ENCODE data around the gene NPY5R. TPM values are rescaled to one million over a fixed set of nuclear protein-coding genes. Genes with fewer than 3 reads are reported as not detected.

The NPY5R gene
- total RNA-seq, 2 experiments from 2014 or later, result not detected

- Mint-ChIP-seq H3K9me3 (no peaks in the 10 kb centered on the region), H3K4me3 (no peak overlapping the region), H3K27me3 (peaks cover 37% of the 10 kb centered on the region), H3K4me1 (ENCODE audit: low read depth) (no peaks in the 10 kb centered on the region), H3K27ac (no peak overlapping the region), H3K36me3 (ENCODE audit: low read depth) (no peaks in the 10 kb centered on the region)
- no peaks in the 10 kb centered on the region for H3K9me3 ChIP-seq (ENCODE audit: control insufficient read depth in 1 of 2, insufficient read depth in 1 of 2, low read length in 2 of 2)
- DNase-seq, result no peak
- POLR2A ChIA-PET, result no interaction called here
- no peak overlapping the region for H3K27ac ChIP-seq (ENCODE audit: low read depth in 1 of 2, low read length in 2 of 2)
- ATAC-seq (ENCODE audit: poor library complexity), result no peak
- H3K27me3 ChIP-seq (ENCODE audit: control insufficient read depth in 1 of 2, insufficient read depth in 2 of 2, low read length in 2 of 2), result peaks cover 5 to 6% of the 10 kb centered on the region in 2 experiments
- TF ChIP-seq CTCF (IDR thresholded peaks at IDR 0.05), result no peak
- no peaks in the 10 kb centered on the region for H3K36me3 ChIP-seq (ENCODE audit: insufficient read depth, low read length)
- CTCF ChIA-PET, result no interaction called here
- no peak overlapping the region for H3K4me3 ChIP-seq (ENCODE audit: low read length)
- intact Hi-C loops (cut with DNase I, micrococcal nuclease), result no loop called here
- H3K4me1 ChIP-seq (ENCODE audit: insufficient read depth, low read length), result no peaks in the 10 kb centered on the region
Measured at GRCh38 chr4:163353054-163353453, 9.4 kb downstream of the NPY5R start.

GRCh38 chr4:163356104-163356503 is 12.4 kb downstream of the NPY5R start:
- intact Hi-C loops (cut with DNase I, micrococcal nuclease), result no loop called here
- Histone ChIP-seq H3K27me3 (ENCODE audit: control insufficient read depth in 1 of 2, insufficient read depth in 2 of 2, low read length in 2 of 2) (peaks cover 0 to 6% of the 10 kb centered on the region in 2 experiments), H3K4me3 (ENCODE audit: low read length) (no peak overlapping the region), H3K9me3 (ENCODE audit: control insufficient read depth in 1 of 2, insufficient read depth in 1 of 2, low read length in 2 of 2) (no peaks in the 10 kb centered on the region), H3K4me1 (ENCODE audit: insufficient read depth, low read length) (no peaks in the 10 kb centered on the region), H3K27ac (ENCODE audit: low read depth in 1 of 2, low read length in 2 of 2) (no peak overlapping the region), H3K36me3 (ENCODE audit: insufficient read depth, low read length) (no peaks in the 10 kb centered on the region)
- Mint-ChIP-seq H3K9me3 (no peaks in the 10 kb centered on the region), H3K36me3 (ENCODE audit: low read depth) (no peaks in the 10 kb centered on the region), H3K27me3 (peaks cover 19% of the 10 kb centered on the region), H3K4me3 (no peak overlapping the region), H3K27ac (no peak overlapping the region), H3K4me1 (ENCODE audit: low read depth) (no peaks in the 10 kb centered on the region)
- ChIA-PET POLR2A (no interaction called here), CTCF (no interaction called here)
- ATAC-seq (ENCODE audit: poor library complexity) (no peak), DNase-seq (no peak)
- no peak for TF ChIP-seq CTCF (IDR thresholded peaks at IDR 0.05)

GRCh38 chr4:163367651-163368050 is 24.0 kb downstream of the NPY5R start:
- Mint-ChIP-seq H3K27me3 (peaks cover 27% of the 10 kb centered on the region), H3K36me3 (ENCODE audit: low read depth) (no peaks in the 10 kb centered on the region), H3K4me3 (no peak overlapping the region), H3K27ac (no peak overlapping the region), H3K9me3 (no peaks in the 10 kb centered on the region), H3K4me1 (ENCODE audit: low read depth) (no peaks in the 10 kb centered on the region)
- H3K27me3 ChIP-seq (ENCODE audit: control insufficient read depth in 1 of 2, insufficient read depth in 2 of 2, low read length in 2 of 2), result no peaks in the 10 kb centered on the region
- no peak for TF ChIP-seq CTCF (IDR thresholded peaks at IDR 0.05)
- H3K4me3 ChIP-seq (ENCODE audit: low read length), result no peak overlapping the region
- ChIA-PET CTCF (no interaction called here), POLR2A (no interaction called here)
- no peaks in the 10 kb centered on the region for H3K4me1 ChIP-seq (ENCODE audit: insufficient read depth, low read length)
- H3K36me3 ChIP-seq (ENCODE audit: insufficient read depth, low read length), result no peaks in the 10 kb centered on the region
- intact Hi-C loops (cut with DNase I, micrococcal nuclease), result no loop called here
- DNase-seq, result no peak
- no peak overlapping the region for H3K27ac ChIP-seq (ENCODE audit: low read depth in 1 of 2, low read length in 2 of 2)
- no peak for ATAC-seq (ENCODE audit: poor library complexity)
- H3K9me3 ChIP-seq (ENCODE audit: control insufficient read depth in 1 of 2, insufficient read depth in 1 of 2, low read length in 2 of 2), result no peaks in the 10 kb centered on the region

Data from CD4-positive, alpha-beta T cell (primary cell).